DND-41 (cell line): Measurements from ENCODE around the gene DLGAP1.

Experiments used
- EZH2 ChIP-seq: IDR thresholded peaks from 3 replicates; pipeline ENCODE4 v1.6.1; 2012; ENCODE audit warnings: borderline replicate concordance, low read depth, mild to moderate bottlenecking, moderate library complexity, low read length, inconsistent platforms; ENCODE audit not compliant: severe bottlenecking
- TF ChIP-seq, protein P1 (sequence below): IDR thresholded peaks from 2 replicates; pipeline ENCODE4 v1.5.1; 2012; ENCODE audit warnings: borderline replicate concordance, low read length, moderate library complexity, mild to moderate bottlenecking; ENCODE audit not compliant: poor library complexity, severe bottlenecking; ENCODE audit errors: extremely low read depth

DNA sequence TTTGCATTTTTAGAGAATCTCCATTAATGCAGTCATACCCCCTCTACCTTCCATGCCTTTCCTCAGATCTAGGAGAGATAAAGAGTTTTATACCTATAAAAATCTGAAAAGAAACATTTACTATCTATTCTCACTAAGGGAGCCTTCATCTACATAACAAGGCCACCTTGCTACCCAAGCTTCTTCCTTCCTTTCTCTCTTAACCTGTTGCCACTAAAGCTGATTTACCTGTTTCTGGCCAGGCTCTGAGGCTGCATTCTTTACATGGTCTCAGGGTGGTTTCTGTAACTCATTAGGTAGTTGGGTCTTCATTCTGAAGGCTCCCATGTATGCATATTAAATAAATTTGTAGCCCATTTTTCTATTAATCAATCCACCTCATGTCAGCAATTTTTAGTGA, 391.6 kb downstream of the DLGAP1 start:
- TF ChIP-seq, protein P1, sequence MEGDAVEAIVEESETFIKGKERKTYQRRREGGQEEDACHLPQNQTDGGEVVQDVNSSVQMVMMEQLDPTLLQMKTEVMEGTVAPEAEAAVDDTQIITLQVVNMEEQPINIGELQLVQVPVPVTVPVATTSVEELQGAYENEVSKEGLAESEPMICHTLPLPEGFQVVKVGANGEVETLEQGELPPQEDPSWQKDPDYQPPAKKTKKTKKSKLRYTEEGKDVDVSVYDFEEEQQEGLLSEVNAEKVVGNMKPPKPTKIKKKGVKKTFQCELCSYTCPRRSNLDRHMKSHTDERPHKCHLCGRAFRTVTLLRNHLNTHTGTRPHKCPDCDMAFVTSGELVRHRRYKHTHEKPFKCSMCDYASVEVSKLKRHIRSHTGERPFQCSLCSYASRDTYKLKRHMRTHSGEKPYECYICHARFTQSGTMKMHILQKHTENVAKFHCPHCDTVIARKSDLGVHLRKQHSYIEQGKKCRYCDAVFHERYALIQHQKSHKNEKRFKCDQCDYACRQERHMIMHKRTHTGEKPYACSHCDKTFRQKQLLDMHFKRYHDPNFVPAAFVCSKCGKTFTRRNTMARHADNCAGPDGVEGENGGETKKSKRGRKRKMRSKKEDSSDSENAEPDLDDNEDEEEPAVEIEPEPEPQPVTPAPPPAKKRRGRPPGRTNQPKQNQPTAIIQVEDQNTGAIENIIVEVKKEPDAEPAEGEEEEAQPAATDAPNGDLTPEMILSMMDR: no peak
- TF ChIP-seq EZH2: no peak
